ENCODE measurements around the gene LASP1. TPM values are rescaled to one million over a fixed set of nuclear protein-coding genes. Genes with fewer than 3 reads are reported as not detected.
"Not testable (repeated sequence)": the region's sequence is repeated elsewhere in the genome, so short reads cannot be mapped to it uniquely, and the experiment has no call there.

The LASP1 gene
- polyA plus RNA-seq, 3 donors from 2014 or later, result 94.3 to 171 (median 96.5) TPM

DNA sequence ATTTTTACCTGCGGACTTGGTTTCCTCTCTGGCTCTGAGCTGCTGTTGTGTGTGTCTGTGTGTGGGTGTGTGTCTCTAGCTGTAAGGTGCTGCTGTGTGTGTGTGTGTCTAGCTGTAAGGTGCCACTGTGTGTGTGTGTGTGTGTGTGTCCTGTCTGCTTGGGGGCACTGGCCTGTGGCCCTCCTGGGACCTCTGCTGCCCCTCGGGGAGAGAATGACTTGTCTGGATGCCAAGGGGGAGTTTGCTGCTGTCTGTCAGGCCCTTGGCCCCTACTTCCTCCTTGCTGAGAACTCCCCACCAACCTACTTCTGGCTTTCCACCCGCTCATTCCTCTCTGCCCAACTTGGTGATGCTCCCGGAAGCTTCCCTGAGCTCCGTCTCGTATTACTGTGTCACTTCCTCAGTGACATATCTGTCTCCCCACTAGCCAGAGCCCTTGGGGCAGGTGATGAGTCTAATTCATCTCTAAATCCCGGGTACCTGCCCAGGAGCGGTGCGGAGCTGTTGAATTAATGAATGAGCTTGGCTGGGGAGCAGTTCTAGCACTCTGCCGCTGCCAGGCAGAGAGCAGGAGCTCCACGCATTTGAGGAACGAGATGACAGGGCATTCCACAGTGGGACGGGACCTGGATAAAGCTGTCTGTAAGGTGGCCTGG lies 52.0 kb downstream of the LASP1 start:
- Mint-ChIP-seq H3K27me3 (ENCODE audit: low read depth in 3 of 3) (peaks cover 10 to 12% (median 11%) of the 10 kb centered on the region in 3 donors), H3K4me1 (peaks cover 42 to 56% of the 10 kb centered on the region in 2 donors), H3K9me3 (no peaks in the 10 kb centered on the region), H3K4me3 (no peak overlapping the region), H3K36me3 (peaks cover 5 to 25% (median 8%) of the 10 kb centered on the region in 3 donors), H3K27ac (peak overlapping the region; percentile 9 to 82 (median 63))
- no peak for DNase-seq

- peaks cover 5 to 8% (median 6%) of the 10 kb centered on the region in 3 donors for H3K27me3 Mint-ChIP-seq (ENCODE audit: low read depth in 3 of 3)
- peak overlapping the region in 4 of 6 donors; percentile 7 to 82 (median 42) for H3K27ac Mint-ChIP-seq
- H3K4me3 Mint-ChIP-seq, result no peak overlapping the region
- H3K9me3 Mint-ChIP-seq, result no peaks in the 10 kb centered on the region
- peaks cover 0 to 19% (median 4%) of the 10 kb centered on the region in 3 donors for H3K36me3 Mint-ChIP-seq
- H3K4me1 Mint-ChIP-seq, result peaks cover 43 to 53% of the 10 kb centered on the region in 2 donors
- DNase-seq, result no peak
These were observed 52.9 kb downstream of the LASP1 start for GRCh38 chr17:38922538-38923297.

DNA sequence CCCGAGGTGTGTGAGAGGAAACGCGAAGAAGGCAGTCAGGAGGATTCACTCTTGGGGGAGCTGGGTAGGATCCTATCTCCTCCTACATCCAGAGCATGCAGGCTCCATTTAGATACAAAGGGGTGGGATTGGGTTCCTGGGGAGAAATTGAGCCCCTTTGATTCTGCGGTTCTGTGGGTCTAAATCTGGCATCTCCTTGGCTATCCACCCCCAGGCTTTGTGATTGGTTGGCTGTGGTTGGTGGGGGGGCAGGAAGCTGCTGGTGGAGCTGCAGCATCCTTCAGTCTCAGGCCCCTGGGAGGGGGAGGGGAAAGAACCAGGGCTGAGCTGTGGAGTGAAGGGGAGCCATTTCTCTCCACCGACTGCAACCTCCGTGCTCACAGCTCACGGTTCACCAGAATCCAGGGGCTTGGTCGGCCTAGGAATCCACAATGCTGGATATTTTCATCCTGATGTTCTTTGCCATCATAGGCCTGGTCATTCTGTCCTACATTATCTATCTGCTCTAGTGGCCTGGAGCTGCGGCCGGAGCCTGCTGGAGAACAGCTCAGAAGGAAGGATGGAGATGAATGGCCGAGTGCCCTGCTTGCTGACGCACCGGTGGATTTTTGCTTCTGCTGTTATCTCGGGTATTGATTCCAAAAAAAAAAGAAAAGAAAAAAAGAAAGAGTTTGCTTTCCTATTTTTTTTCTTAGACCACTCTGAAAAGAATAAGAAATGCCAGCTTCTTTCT lies 55.6 kb downstream of the LASP1 start, which contains the start of gene LASP1NB:
Gene LASP1NB, plus strand, starts transcription at position 352 of the 733 bp plus-strand sequence.
- peaks cover 0 to 7% (median 4%) of the 10 kb centered on the region in 3 donors for H3K36me3 Mint-ChIP-seq
- H3K4me1 Mint-ChIP-seq, result peaks cover 38 to 47% of the 10 kb centered on the region in 2 donors
- H3K27ac Mint-ChIP-seq, result peak within 1 kb of the TSS; percentile 35 to 66 (median 52)
- H3K9me3 Mint-ChIP-seq, result no peaks in the 10 kb centered on the region
- H3K4me3 Mint-ChIP-seq, result peak within 1 kb of the TSS in 2 of 5 donors; percentile 25 to 40
- DNase-seq, result no peak
- H3K27me3 Mint-ChIP-seq (ENCODE audit: low read depth in 3 of 3), result peaks cover 2 to 4% (median 2%) of the 10 kb centered on the region in 3 donors

GRCh38 chr17:38926293-38927070 lies 56.6 kb downstream of the LASP1 start:
- Mint-ChIP-seq H3K9me3 (no peaks in the 10 kb centered on the region), H3K27ac (peak overlapping the region; percentile 8 to 73 (median 56)), H3K4me1 (peaks cover 32 to 40% of the 10 kb centered on the region in 2 donors), H3K36me3 (peaks cover 0 to 5% (median 4%) of the 10 kb centered on the region in 3 donors), H3K27me3 (ENCODE audit: low read depth in 3 of 3) (peaks cover 2 to 4% (median 2%) of the 10 kb centered on the region in 3 donors), H3K4me3 (no peak overlapping the region)
- DNase-seq, result no peak

- H3K27ac Mint-ChIP-seq; H3K9me3 Mint-ChIP-seq; H3K4me3 Mint-ChIP-seq; DNase-seq; H3K27me3 Mint-ChIP-seq (ENCODE audit: low read depth in 3 of 3); H3K36me3 Mint-ChIP-seq: not testable (repeated sequence)
- peaks cover 14 to 15% of the 10 kb centered on the region in 2 donors for H3K4me1 Mint-ChIP-seq
These were observed 60.9 kb downstream of the LASP1 start for GRCh38 chr17:38930782-38931181.

DNA sequence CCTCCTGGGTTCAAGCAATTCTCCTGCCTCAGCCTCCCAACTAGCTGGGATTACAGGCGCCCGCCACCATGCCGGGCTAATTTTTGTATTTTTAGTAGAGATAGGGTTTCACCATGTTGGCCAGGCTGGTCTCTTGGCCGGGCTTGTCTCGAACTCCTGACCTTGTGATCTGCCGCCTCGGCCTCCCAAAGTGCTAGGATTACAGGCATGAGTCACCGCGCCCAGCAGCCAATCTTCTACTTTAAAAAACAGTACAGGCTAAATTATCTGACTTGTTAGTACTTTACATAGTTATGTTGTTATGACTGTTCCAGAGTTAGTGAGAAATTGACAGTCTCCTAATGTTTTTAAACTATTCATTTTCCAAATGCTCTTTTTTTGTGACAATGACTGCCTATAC lies 64.1 kb downstream of the LASP1 start:
- DNase-seq; H3K4me3 Mint-ChIP-seq; H3K27ac Mint-ChIP-seq; H3K9me3 Mint-ChIP-seq; H3K27me3 Mint-ChIP-seq (ENCODE audit: low read depth in 3 of 3); H3K4me1 Mint-ChIP-seq; H3K36me3 Mint-ChIP-seq: not testable (repeated sequence)

GRCh38 chr17:38939987-38940386 lies 70.1 kb downstream of the LASP1 start:
- Mint-ChIP-seq H3K4me1 (no peaks in the 10 kb centered on the region), H3K27me3 (ENCODE audit: low read depth in 3 of 3) (no peaks in the 10 kb centered on the region), H3K9me3 (no peaks in the 10 kb centered on the region), H3K27ac (no peak overlapping the region), H3K36me3 (no peaks in the 10 kb centered on the region), H3K4me3 (no peak overlapping the region)
- DNase-seq, result no peak

GRCh38 chr17:38940404-38940803 lies 70.5 kb downstream of the LASP1 start:
- Mint-ChIP-seq H3K4me1 (no peaks in the 10 kb centered on the region), H3K9me3 (no peaks in the 10 kb centered on the region), H3K4me3 (no peak overlapping the region), H3K36me3 (no peaks in the 10 kb centered on the region), H3K27me3 (ENCODE audit: low read depth in 3 of 3) (no peaks in the 10 kb centered on the region), H3K27ac (peak overlapping the region in 1 of 6 donors; percentile 3)
- DNase-seq, result no peak

- Mint-ChIP-seq H3K9me3 (no peaks in the 10 kb centered on the region), H3K4me1 (no peaks in the 10 kb centered on the region), H3K27me3 (ENCODE audit: low read depth in 3 of 3) (no peaks in the 10 kb centered on the region), H3K36me3 (no peaks in the 10 kb centered on the region), H3K27ac (no peak overlapping the region), H3K4me3 (no peak overlapping the region)
- DNase-seq, result no peak
These were observed 73.0 kb downstream of the LASP1 start for GRCh38 chr17:38942696-38943334.

DNA sequence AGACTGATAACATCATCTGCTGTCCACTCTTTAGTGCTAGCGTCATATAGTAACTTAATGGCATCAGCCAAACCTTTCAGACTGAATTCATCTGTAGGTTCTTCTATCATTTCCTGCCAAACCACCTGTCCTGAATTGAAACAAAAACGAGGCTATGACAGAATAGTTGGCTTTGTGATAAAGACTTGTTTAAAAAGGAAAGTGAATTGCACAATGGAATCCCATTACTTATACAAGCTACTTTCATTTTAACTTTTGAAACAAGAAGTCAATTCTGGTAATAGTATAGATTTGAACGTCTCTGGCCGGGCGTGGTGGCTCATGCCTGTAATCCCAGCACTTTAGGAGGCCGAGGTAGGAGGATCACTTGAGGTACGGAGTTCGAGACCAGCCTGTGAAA lies 73.7 kb downstream of the LASP1 start:
- H3K9me3 Mint-ChIP-seq, result no peaks in the 10 kb centered on the region
- DNase-seq, result no peak
- H3K27me3 Mint-ChIP-seq (ENCODE audit: low read depth in 3 of 3), result no peaks in the 10 kb centered on the region
- no peak overlapping the region for H3K27ac Mint-ChIP-seq
- no peak overlapping the region for H3K4me3 Mint-ChIP-seq
- peaks cover 0 to 8% of the 10 kb centered on the region in 2 donors for H3K4me1 Mint-ChIP-seq
- no peaks in the 10 kb centered on the region for H3K36me3 Mint-ChIP-seq

- DNase-seq, result no peak
- Mint-ChIP-seq H3K4me1 (peaks cover 0 to 8% of the 10 kb centered on the region in 2 donors), H3K27ac (no peak overlapping the region), H3K9me3 (no peaks in the 10 kb centered on the region), H3K36me3 (no peaks in the 10 kb centered on the region), H3K27me3 (ENCODE audit: low read depth in 3 of 3) (no peaks in the 10 kb centered on the region), H3K4me3 (no peak overlapping the region)
These were observed 77.3 kb downstream of the LASP1 start for GRCh38 chr17:38947189-38947588.

- H3K36me3 Mint-ChIP-seq; H3K9me3 Mint-ChIP-seq; H3K27ac Mint-ChIP-seq; H3K27me3 Mint-ChIP-seq (ENCODE audit: low read depth in 3 of 3); DNase-seq; H3K4me1 Mint-ChIP-seq; H3K4me3 Mint-ChIP-seq: not testable (repeated sequence)
These were observed 83.9 kb downstream of the LASP1 start for GRCh38 chr17:38953800-38954199.

- H3K27me3 Mint-ChIP-seq (ENCODE audit: low read depth in 3 of 3), result peaks cover 0 to 1% (median 0%) of the 10 kb centered on the region in 3 donors
- no peak for DNase-seq
- H3K36me3 Mint-ChIP-seq, result no peaks in the 10 kb centered on the region
- H3K4me1 Mint-ChIP-seq, result peaks cover 4 to 10% of the 10 kb centered on the region in 2 donors
- H3K27ac Mint-ChIP-seq, result no peak overlapping the region
- no peaks in the 10 kb centered on the region for H3K9me3 Mint-ChIP-seq
- H3K4me3 Mint-ChIP-seq, result no peak overlapping the region
These were observed 88.5 kb downstream of the LASP1 start for GRCh38 chr17:38958326-38958725.

All from immature natural killer cell (primary cell).